HG03103 (cell line): Measurements from ENCODE around the gene APOBEC3B.
"Not testable (repeated sequence)": the region's sequence is repeated elsewhere in the genome, so short reads cannot be mapped to it uniquely, and the experiment has no call there.

Experiments
- ATAC-seq: cut with Tn5 transposase; IDR thresholded peaks from one replicate; pipeline ENCODE4 v1.9.1; 2021; ENCODE audit warnings: low read depth; ENCODE audit not compliant: unreplicated experiment

The APOBEC3B gene

GRCh38 chr22:38987171-38987895 lies 5.2 kb downstream of the APOBEC3B start:
- no peak for ATAC-seq

- no peak for ATAC-seq
These were observed 7.3 kb downstream of the APOBEC3B start for GRCh38 chr22:38989466-38989865.

DNA sequence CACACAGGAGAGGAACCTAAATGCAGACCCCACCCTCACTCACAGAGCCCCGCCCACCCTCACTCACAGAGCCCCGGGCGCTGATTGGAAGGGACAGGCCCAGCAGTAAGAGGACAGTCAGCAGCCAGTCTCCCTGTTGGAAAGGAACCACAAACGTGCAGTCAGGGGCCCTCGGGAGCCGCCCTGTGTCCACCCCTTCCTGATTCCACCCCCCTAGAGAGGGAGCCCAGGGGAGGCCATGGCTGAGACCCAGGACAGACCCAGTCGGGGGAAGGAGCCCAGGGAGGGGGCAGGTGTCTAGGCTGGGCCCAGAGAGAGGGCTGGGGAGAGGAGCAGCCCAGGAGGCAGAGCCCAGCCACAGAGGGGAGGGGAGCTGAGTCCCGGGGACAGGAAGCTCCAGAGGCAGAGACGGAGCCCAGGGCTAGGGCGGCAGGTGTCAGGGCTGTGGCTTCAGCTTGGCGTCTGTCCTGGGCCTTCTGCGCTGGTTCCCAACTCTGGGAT lies 10.8 kb downstream of the APOBEC3B start:
- ATAC-seq = not testable (repeated sequence)

GRCh38 chr22:38996105-38996504 lies 14.0 kb downstream of the APOBEC3B start:
- ATAC-seq = no peak

- no peak for ATAC-seq
These were observed 15.4 kb downstream of the APOBEC3B start for GRCh38 chr22:38997518-38997917.

GRCh38 chr22:39003165-39003638 lies 21.1 kb downstream of the APOBEC3B start:
- ATAC-seq = no peak

DNA sequence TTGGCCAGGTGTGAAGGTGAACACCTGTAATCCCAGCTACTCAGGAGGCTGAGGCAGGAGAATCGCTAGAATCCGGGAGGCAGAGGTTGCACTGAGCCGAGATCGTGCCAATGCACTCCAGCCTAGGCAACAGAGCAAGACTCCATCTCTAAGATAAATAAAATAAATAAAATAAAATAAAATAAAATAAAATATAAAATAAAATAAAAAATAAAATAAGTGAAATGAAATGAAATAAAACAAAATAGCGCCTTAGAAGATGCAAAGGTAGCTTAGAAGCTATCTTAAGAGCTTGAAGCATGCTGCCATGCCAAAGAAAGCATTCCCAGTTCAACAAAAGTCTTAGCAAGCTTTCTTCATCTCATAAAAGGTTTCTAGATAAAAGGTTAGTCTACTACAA lies 25.0 kb downstream of the APOBEC3B start:
- no peak for ATAC-seq

- not testable (repeated sequence) for ATAC-seq
These were observed 26.2 kb downstream of the APOBEC3B start for GRCh38 chr22:39008271-39008850.

- no peak for ATAC-seq
These were observed 28.8 kb downstream of the APOBEC3B start for GRCh38 chr22:39010946-39011345.

GRCh38 chr22:39012533-39013511 lies 30.7 kb downstream of the APOBEC3B start:
- no peak for ATAC-seq

DNA sequence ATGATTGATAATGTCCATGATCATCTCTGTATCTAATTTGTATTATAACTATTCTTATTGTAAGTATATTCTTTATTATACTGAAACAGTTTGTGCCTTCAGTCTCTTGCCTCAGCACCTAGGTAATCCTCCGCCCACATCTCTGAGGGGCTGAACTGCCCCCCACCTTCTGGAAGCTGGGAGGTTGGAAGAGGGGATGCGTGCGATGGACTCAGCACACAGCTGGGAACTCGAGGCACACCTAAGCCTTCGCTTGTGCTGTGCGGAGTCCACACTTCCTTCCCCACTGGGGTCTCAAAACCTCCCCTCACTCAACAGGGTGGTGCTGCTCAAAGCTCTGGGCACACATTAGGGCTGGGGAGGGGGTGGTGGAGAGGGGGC lies 31.4 kb downstream of the APOBEC3B start:
- not testable (repeated sequence) for ATAC-seq

DNA sequence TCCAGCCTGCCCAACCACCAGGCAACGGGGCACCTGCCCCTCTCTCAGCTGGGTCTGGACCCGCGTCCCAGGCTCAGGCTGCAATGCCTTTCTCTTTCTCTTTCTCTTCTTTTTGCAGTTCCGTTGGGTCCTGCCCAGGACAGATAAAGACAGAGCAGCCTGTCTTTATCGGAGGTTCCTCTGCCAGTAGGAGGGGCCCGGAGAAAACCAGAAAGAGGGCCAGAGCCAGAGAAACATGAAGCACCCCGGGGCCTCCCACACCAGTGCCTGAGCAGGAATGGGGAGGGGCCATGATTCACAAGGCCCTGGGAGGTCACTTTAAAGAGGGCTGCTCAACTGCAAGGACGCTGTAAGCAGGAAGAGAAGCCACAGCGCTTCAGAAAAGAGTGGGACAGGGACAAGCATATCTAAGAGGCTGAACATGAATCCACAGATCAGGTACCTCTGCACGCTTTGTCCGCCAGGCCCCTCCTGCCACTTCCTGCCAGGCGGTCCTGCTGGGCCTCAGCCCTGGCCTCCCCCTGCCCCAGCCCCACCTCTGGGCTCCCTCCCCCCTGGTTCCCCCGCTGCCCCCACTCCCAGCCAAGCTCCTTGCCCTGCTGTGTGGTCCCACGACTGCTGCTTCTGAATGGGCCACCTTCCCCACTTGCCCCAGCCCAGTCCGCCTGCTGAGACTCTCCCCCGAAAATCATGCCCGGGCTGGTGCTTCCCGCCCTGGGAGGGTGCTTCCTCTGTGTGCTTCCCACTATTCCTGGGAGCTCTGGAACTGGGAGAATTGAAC lies 32.0 kb downstream of the APOBEC3B start, which contains the start of gene APOBEC3C:
APOBEC3C (plus strand) TSS at position 316 of the 781 bp plus-strand sequence; CDS start at position 422, 106 bp downstream.
- ATAC-seq = peak; percentile 83

DNA sequence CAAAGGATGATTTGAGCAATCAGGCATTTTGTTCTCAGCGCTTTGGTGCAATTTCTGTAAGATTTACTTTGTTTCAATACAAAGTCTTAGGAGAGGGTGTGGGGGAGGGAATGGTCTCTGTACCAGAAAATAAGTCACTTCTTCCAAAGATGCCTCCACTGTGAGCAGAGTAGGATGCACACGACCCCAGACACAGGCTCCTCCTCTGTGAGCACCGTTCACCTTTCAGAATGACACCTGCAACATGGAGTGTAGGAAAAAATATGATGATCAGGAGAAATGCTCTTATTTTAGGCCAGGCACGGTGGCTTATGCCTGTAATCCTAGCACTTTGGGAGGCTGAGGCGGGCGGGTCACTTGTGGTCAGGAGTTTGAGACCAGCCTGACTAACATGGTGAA lies 32.6 kb downstream of the APOBEC3B start:
- not testable (repeated sequence) for ATAC-seq

- ATAC-seq = no peak
These were observed 34.4 kb downstream of the APOBEC3B start for GRCh38 chr22:39016592-39016991.

GRCh38 chr22:39017596-39018365 lies 35.6 kb downstream of the APOBEC3B start:
- ATAC-seq = no peak

- not testable (repeated sequence) for ATAC-seq
These were observed 38.0 kb downstream of the APOBEC3B start for GRCh38 chr22:39020021-39020651.

- ATAC-seq = no peak
These were observed 39.6 kb downstream of the APOBEC3B start for GRCh38 chr22:39021552-39022250.
